GM12874 (cell line): ENCODE measurements around the gene PTGES.

Source experiments
- TF ChIP-seq, protein P1 (sequence below): IDR thresholded peaks from 2 replicates; pipeline ENCODE4 v1.5.1; 2011; ENCODE audit warnings: low read depth, mild to moderate bottlenecking, control low read depth, low read length, moderate library complexity; ENCODE audit not compliant: insufficient read depth

Gene PTGES

DNA sequence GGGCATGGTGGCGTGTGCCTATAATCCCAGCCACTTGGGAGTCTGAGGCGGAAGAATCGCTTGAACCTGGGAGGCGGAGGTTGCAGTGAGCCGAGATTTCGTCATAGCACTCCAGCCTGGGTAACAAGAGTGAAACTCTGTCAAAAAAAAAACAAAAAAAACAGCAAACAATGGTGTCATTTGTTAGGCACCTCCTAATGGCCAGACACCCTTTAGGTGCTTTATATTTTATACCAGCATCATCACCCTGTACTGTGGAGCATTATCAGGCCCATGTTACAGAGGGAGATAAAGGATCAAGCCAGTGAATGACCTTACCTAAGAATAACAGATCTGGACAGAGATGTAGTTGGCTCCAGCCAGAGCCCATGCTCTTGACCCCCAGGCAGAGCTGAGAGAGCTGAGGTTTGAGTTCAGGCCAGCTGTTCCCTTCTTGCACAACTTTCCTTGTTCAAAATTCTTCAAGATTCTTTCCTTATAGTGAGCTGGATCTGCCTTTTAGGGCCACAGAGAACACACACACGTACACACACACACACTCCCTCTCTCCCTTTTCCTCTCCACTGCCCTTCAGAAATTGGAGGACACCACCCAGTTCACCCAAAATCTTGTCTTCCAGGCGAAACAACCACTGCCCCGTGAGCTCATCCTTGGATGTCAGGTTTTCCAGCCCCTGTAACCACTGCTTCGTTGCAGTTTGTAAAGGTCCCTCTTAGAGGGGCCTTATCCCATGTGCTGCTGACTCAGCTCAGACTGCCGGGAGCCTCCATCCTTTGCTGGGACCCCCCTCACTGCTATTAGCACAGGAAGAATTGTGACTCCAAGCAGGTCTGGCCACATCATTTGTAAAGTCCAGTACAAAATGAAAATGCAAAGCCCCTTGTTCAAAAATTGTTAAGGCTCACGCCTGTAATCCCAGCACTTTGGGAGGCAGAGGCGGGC, 10.4 kb upstream of the PTGES start:
- TF ChIP-seq, protein P1, sequence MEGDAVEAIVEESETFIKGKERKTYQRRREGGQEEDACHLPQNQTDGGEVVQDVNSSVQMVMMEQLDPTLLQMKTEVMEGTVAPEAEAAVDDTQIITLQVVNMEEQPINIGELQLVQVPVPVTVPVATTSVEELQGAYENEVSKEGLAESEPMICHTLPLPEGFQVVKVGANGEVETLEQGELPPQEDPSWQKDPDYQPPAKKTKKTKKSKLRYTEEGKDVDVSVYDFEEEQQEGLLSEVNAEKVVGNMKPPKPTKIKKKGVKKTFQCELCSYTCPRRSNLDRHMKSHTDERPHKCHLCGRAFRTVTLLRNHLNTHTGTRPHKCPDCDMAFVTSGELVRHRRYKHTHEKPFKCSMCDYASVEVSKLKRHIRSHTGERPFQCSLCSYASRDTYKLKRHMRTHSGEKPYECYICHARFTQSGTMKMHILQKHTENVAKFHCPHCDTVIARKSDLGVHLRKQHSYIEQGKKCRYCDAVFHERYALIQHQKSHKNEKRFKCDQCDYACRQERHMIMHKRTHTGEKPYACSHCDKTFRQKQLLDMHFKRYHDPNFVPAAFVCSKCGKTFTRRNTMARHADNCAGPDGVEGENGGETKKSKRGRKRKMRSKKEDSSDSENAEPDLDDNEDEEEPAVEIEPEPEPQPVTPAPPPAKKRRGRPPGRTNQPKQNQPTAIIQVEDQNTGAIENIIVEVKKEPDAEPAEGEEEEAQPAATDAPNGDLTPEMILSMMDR: no peak

DNA sequence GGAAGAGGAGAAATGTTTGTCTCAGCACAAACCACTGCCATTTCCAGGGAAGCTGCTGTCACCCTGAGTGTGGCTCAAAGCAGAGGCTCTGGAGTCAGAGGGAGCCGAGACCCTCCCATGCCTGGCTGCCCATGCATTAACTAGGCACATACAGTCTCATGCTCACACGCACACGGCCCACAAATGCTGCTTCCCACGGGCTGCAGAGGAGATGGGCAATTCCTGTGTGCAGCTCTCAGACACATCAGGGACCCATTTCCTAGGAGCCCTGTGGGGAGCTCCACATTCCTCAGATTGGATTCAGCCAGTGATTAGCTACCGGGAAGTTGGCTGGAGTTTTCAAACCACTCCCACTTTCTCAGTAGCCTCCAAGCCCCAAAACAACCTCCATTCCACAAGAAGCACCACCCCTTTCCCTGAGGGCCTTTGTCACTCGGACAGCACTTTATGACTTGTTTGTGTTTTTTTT, 9.1 kb upstream of the PTGES start:
- TF ChIP-seq, protein P1: no peak

DNA sequence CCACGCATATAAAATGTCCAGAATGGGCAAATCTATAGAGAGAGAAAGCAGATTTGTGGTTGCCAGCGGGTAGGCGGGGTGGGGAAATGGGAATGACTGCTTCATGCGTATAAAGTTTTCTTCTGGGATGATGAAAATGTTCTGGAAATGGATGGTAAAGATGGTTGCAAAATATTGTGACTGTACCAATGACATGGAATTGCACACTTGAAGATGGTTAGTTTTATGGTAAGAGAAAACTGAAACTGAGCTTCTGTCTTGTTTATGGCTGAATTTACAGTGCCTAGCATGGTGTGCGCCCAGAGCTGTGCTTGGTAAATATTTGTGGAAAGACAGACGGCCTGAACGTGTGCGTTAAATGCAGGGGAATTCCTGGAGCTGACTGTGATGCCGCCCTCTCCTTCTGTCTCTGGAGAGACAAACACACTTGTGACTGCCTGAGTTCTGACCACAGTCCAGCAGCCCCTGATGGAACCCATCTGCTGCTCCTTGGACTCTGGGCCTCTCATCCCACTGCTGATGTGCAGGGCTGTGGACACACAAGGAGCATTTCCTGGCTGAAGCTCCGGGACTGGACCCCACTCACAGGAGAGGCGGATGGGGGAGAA, 8.6 kb upstream of the PTGES start:
- TF ChIP-seq, protein P1: no peak

DNA sequence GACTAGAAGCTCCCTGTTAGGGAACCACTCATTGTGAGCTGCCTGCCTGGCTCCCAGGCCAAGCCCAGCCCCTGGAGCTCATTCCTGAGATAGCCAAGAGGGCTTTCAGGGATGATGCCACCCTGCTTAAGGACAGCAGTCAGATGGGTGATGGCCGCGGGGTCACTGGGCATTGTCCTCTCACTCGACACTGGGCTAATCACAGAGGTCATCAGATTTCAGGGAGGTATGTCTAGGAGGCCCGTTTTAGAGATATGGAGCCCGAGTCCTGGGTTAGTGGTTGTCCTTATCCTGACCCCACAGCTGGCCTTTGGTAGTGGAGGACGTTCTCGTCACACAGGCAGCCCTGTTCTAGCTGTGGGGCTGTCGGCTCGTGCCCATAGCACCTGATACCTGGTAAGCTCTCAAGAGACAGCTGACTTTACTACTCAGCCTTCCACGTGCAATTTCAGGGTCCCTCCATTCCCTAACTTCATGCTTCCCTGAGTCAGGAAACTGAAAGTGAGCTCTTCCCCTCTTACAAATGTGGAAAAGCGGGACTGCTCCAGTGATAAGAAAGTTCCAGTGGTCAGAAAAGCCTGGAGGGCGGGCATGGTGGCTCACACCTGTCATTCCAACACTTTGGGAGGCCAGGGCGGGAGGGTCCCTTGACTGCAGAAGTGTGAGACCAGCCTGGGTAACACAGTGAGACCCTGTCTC, 7.1 kb upstream of the PTGES start:
- TF ChIP-seq, protein P1: no peak

DNA sequence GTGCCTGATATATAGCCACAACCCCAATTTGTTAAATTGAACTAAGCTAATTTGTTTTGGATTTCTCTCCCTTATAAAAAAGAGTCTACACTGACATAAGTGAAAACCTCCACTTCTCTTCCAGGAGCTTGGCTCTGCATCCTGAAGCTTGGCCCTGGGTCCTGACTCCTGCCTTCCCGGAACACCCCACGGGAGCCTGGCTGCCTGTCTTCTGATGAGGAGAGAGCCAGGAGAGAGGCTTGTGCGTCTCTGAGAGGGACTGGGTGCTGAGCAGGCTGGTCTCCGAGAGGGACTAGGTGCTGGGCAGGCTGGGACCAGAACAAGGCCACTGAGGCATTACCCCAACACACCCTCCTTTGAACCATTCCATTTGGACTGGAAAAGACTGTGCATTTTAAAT, 6.5 kb upstream of the PTGES start:
- TF ChIP-seq, protein P1: no peak

DNA sequence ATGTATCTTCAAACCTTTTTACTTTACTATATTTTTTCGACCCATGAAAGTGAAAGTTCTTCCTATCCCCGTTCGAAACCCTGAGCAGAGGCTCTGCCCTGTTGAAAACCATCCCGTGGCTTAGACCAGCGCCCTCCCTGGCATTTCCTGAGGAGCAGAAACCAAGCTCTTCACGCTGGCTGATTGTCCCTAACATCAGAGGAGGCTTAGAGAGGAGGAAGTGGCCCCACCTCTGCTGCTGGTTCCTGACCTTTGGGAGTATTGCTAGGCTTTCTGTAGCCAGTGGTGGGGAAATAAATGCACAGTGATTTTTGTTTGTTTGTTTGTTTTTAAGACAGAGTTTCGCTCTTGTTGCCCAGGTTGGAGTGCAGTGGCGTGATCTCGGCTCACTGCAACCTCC, 4.2 kb upstream of the PTGES start:
- TF ChIP-seq, protein P1: no peak

DNA sequence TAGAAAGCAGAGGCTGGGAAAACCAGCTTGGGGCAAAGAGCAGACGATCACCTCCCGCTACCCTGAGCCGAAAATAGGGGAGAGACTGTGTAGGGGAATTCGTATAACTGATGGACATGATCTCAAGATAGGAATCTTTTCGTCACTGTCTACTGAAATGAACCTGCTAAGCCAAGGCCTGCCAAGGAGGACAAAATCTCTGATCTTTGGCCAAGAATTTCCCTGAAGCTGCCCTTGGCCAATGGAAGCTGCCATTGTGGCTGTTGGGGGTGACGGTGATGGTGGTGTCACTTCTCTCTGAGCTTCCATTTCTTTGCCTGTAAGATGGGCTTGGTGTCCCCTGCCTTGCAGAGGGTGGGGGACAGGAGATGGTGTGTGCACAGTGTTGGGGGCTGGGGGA, 3.3 kb upstream of the PTGES start:
- TF ChIP-seq, protein P1: no peak
